H1 (cell line): ENCODE measurements around the gene CAMKMT. TPM values are rescaled to one million over a fixed set of nuclear protein-coding genes. Genes with fewer than 3 reads are reported as not detected.
A peak's percentile ranks its signal among the peaks of the same experiment; 100 is the strongest.

Experiments used
- CTCF ChIA-PET: fragments of 300-600 bp; sonication (Branson Sonifier 250); formaldehyde crosslinking; loops from one replicate; lab custom pipeline; 2021; ENCODE audit not compliant: partially characterized antibody; lab: Charles Lee
- POLR2A ChIA-PET: fragments of 300-600 bp; sonication (Branson Sonifier 250); formaldehyde crosslinking; loops from one replicate; lab custom pipeline; 2021; ENCODE audit warnings: inconsistent platforms; ENCODE audit not compliant: partially characterized antibody; lab: Charles Lee
- DNase-seq, 2 experiments: peaks; one replicate each; pipeline versions ENCODE4 v3.0.0 to v3.0.0-alpha.2; 2010 to 2022; ENCODE audit warnings: low spot score in 2 of 2, low read depth in 1 of 2, mixed read lengths in 1 of 2
- FAIRE-seq: peaks from 2 replicates; lab custom pipeline; 2011; peaks lifted over from hg19 to GRCh38; lab: Jason Lieb, UNC
- H2AFZ ChIP-seq: 2 replicates; pipeline ENCODE4 v1.8.1; 2012; ENCODE audit warnings: low read length, inconsistent platforms
- H2AK5ac ChIP-seq: 2 replicates; pipeline ENCODE4 v1.6.1; 2013; ENCODE audit warnings: low read depth, low read length
- H2BK120ac ChIP-seq: replicated peaks from 2 replicates; pipeline ENCODE3; 2013; ENCODE audit warnings: low read depth, low read length, inconsistent platforms
- H2BK12ac ChIP-seq: 2 replicates; pipeline ENCODE4 v1.6.1; 2013; ENCODE audit warnings: low read depth, low read length
- H2BK15ac ChIP-seq: 2 replicates; pipeline ENCODE4 v1.6.1; 2013; ENCODE audit warnings: low read length
- H2BK20ac ChIP-seq: 2 replicates; pipeline ENCODE4 v1.6.1; 2013; ENCODE audit warnings: low read length
- H2BK5ac ChIP-seq: 2 replicates; pipeline ENCODE4 v1.6.1; 2013; ENCODE audit warnings: low read depth, low read length
- H3K14ac ChIP-seq: 2 replicates; pipeline ENCODE4 v1.6.1; 2013; ENCODE audit warnings: inconsistent platforms; ENCODE audit not compliant: insufficient read length
- H3K18ac ChIP-seq: 2 replicates; pipeline ENCODE4 v1.6.1; 2013; ENCODE audit warnings: low read length; ENCODE audit errors: extremely low read depth
- H3K23ac ChIP-seq: 2 replicates; pipeline ENCODE4 v1.6.1; 2013; ENCODE audit warnings: inconsistent platforms; ENCODE audit not compliant: insufficient read length
- H3K23me2 ChIP-seq: 2 replicates; pipeline ENCODE4 v1.6.1; 2013; ENCODE audit warnings: low read depth, low read length
- H3K27ac ChIP-seq: 2 replicates; pipeline ENCODE4 v1.6.1; 2011; ENCODE audit warnings: low read depth, low read length, inconsistent platforms
- H3K27me3 ChIP-seq, 4 experiments: replicated peaks in 1 of 4; 1 replicate in 1 of 4; 2 replicates in 3 of 4; pipeline versions ENCODE4 v1.6.1 to v1.8.1; 2011 to 2013; ENCODE audit warnings: low read length in 3 of 4, mild to moderate bottlenecking in 3 of 4, inconsistent platforms in 2 of 4, mixed read lengths in 2 of 4, moderate library complexity in 1 of 4; ENCODE audit not compliant: control insufficient read depth in 3 of 4, insufficient read depth in 3 of 4; ENCODE audit errors: extremely low read depth in 1 of 4
- H3K36me3 ChIP-seq, 4 experiments: 2 replicates each; pipeline versions ENCODE4 v1.6.1 to v1.8.1; 2011 to 2013; ENCODE audit warnings: mild to moderate bottlenecking in 4 of 4, low read length in 3 of 4, moderate library complexity in 2 of 4, control low read depth in 1 of 4, inconsistent platforms in 1 of 4; ENCODE audit not compliant: insufficient read depth in 4 of 4, control insufficient read depth in 2 of 4
- H3K4ac ChIP-seq: replicated peaks from 2 replicates; pipeline ENCODE3; 2013; ENCODE audit warnings: low read length, low read depth, mixed read lengths, inconsistent platforms; ENCODE audit not compliant: insufficient read length
- H3K4me1 ChIP-seq, 4 experiments: replicated peaks in 1 of 4; 1 replicate in 1 of 4; 2 replicates in 3 of 4; pipeline versions ENCODE4 v1.6.1 to v1.8.1; 2011 to 2013; ENCODE audit warnings: low read length in 3 of 4, inconsistent platforms in 2 of 4, mixed read lengths in 1 of 4; ENCODE audit not compliant: insufficient read depth in 4 of 4, control insufficient read depth in 3 of 4
- H3K4me2 ChIP-seq, 2 experiments: 2 replicates each; pipeline versions ENCODE4 v1.6.1 to v1.8.1; 2011 to 2013; ENCODE audit warnings: low read depth in 2 of 2, low read length in 2 of 2, control low read depth in 1 of 2, inconsistent platforms in 1 of 2, mild to moderate bottlenecking in 1 of 2; ENCODE audit not compliant: insufficient read depth in 1 of 2
- H3K4me3 ChIP-seq, 4 experiments: fragments of 200-600, 300-600 bp in 1 of 4; sonication (generic), shearing (Covaris generic), sonication (Bioruptor Twin) in 1 of 4; 2 replicates each; pipeline versions ENCODE4 v1.5.1 to v1.8.1; 2011 to 2016; ENCODE audit warnings: low read length in 4 of 4, low read depth in 3 of 4, control low read depth in 2 of 4, inconsistent platforms in 2 of 4, mild to moderate bottlenecking in 2 of 4, mixed read lengths in 1 of 4, moderate library complexity in 1 of 4; ENCODE audit not compliant: insufficient read depth in 2 of 4; ENCODE audit errors: extremely low read depth in 1 of 4
- H3K56ac ChIP-seq: replicated peaks from 2 replicates; pipeline ENCODE3; 2013; ENCODE audit warnings: low read depth, mild to moderate bottlenecking, mixed read lengths, low read length, inconsistent platforms; ENCODE audit not compliant: insufficient read length
- H3K79me1 ChIP-seq: 2 replicates; pipeline ENCODE4 v1.6.1; 2013; ENCODE audit warnings: low read depth, low read length, control low read depth
- H3K79me2 ChIP-seq, 2 experiments: 2 replicates each; pipeline versions ENCODE4 v1.6.1 to v1.8.1; 2012 to 2013; ENCODE audit warnings: low read length in 2 of 2, mild to moderate bottlenecking in 2 of 2, inconsistent platforms in 1 of 2; ENCODE audit not compliant: insufficient read depth in 2 of 2, control insufficient read depth in 1 of 2
- H3K9ac ChIP-seq, 4 experiments: replicated peaks in 1 of 4; 1 replicate in 1 of 4; 2 replicates in 3 of 4; pipeline versions ENCODE4 v1.6.1 to v1.8.1; 2011 to 2013; ENCODE audit warnings: low read depth in 3 of 4, low read length in 3 of 4, control low read depth in 2 of 4, mild to moderate bottlenecking in 2 of 4, moderate library complexity in 2 of 4, inconsistent platforms in 1 of 4; ENCODE audit errors: extremely low read depth in 1 of 4
- H3K9me3 ChIP-seq, 2 experiments: 2 replicates each; pipeline versions ENCODE4 v1.6.1 to v1.8.1; 2012 to 2013; ENCODE audit warnings: mild to moderate bottlenecking in 2 of 2, moderate library complexity in 2 of 2, control low read depth in 1 of 2, inconsistent platforms in 1 of 2, low read depth in 1 of 2, low read length in 1 of 2, mixed read lengths in 1 of 2; ENCODE audit not compliant: insufficient read depth in 2 of 2
- H4K20me1 ChIP-seq, 2 experiments: replicated peaks in 1 of 2; 2 replicates each; pipeline versions ENCODE3 to v1.8.1; 2011 to 2013; ENCODE audit warnings: inconsistent platforms in 2 of 2, low read length in 2 of 2, mild to moderate bottlenecking in 1 of 2; ENCODE audit not compliant: insufficient read depth in 2 of 2, control insufficient read depth in 1 of 2
- H4K5ac ChIP-seq: 2 replicates; pipeline ENCODE4 v1.6.1; 2013; ENCODE audit warnings: low read length, low read depth, mixed read lengths, inconsistent platforms; ENCODE audit not compliant: insufficient read length
- H4K8ac ChIP-seq: 2 replicates; pipeline ENCODE4 v1.8.0; 2013; ENCODE audit warnings: mild to moderate bottlenecking, moderate library complexity, low read length, inconsistent platforms; ENCODE audit not compliant: insufficient read depth; ENCODE audit errors: extremely low read depth
- H4K91ac ChIP-seq: replicated peaks from 2 replicates; pipeline ENCODE3; 2013; ENCODE audit warnings: low read length, mixed read lengths, inconsistent platforms; ENCODE audit not compliant: insufficient read length
- SIN3A ChIP-seq, 2 experiments: IDR thresholded peaks in 1 of 2; conservative IDR thresholded peaks in 1 of 2; 2 replicates each; pipeline ENCODE4 v1.6.1; 2011 to 2012; ENCODE audit warnings: low read length in 2 of 2, improper control_type of control experiment in 1 of 2, low read depth in 1 of 2, mild to moderate bottlenecking in 1 of 2
- WGBS, 2 experiments: shearing (Covaris generic) in 1 of 2; methylation state at CpG; one replicate each; pipeline versions ENCODE4 v1.1.6 to v1.1.7; 2013 to 2015; ENCODE audit warnings: low lambda C conversion rate in 2 of 2, mixed read lengths in 2 of 2, inconsistent platforms in 1 of 2, low coverage in 1 of 2, missing lambda C conversion rate in 1 of 2; ENCODE audit not compliant: insufficient replicate concordance in 2 of 2, insufficient coverage in 1 of 2, insufficient read length in 1 of 2; ENCODE audit errors: extremely low coverage in 1 of 2, missing lambda C conversion rate in 1 of 2; 5-methylcytosine and 5-hydroxymethylcytosine counted together
- polyA plus RNA-seq, 7 experiments: library from polyadenylated mRNA; depleted of rRNA in 3 of 7; stranded (reverse) in 5 of 7; unstranded in 2 of 7; fragments of >200 nt in 5 of 7; fragments of 200-250 nt in 2 of 7; gene quantifications; 1 replicate in 5 of 7; 2 replicates in 1 of 7; 4 replicates in 1 of 7; pipeline versions ENCODE4 v1.2.1 to v1.2.3, GENCODE V29; 2011 to 2013; ENCODE audit warnings: missing spikeins in 2 of 7, mixed read lengths in 2 of 7
- total RNA-seq: library from RNA; stranded (reverse); fragmentation: NEBNext Ultra II Directional; extraction: Animal tissue kit (Norgen Biotek cat#: 25700); gene quantifications from 2 replicates; pipeline ENCODE4 v1.2.1, GENCODE V29; 2021

CAMKMT gene
- total and polyA plus RNA-seq, 2 of the 8 experiments (the other 6 are each of a cell fraction or from before 2014, with no cell fraction given) = 14.7 to 22.4 TPM

- peaks cover 3% of the 10 kb centered on the region; the same call in 1 of the 2 replicates for H3K23me2 ChIP-seq
- H4K91ac ChIP-seq = no peak overlapping the region
- H3K27ac ChIP-seq = peak overlapping the region; percentile 40; the same call in 1 of the 2 replicates
- H3K23ac ChIP-seq = no peak overlapping the region
- no peaks in the 10 kb centered on the region for H3K79me1 ChIP-seq
- peak overlapping the region; percentile 39 to 57 for H3K4me2 ChIP-seq
- H2BK20ac ChIP-seq = no peak overlapping the region
- H3K79me2 ChIP-seq = no peaks in the 10 kb centered on the region
- H3K9me3 ChIP-seq = no peaks in the 10 kb centered on the region
- peak overlapping the region in 1 of 4 experiments; percentile 22; a peak in 1 of 8 replicates for H3K4me3 ChIP-seq
- peak overlapping the region in 1 of 4 experiments; percentile 15; a peak in 1 of 7 replicates for H3K9ac ChIP-seq
- no peak overlapping the region for H2BK5ac ChIP-seq
- no peak overlapping the region for H4K8ac ChIP-seq
- 40% methylated on average over 2 of the region's 2 CpGs; no CpG with 5 or more reads in 1 of the 2 experiments for WGBS, 2 experiments
- no peak overlapping the region for H3K4ac ChIP-seq
- FAIRE-seq (peak; percentile 85), DNase-seq (peak in 1 of 2 experiments; percentile 58)
- no peak overlapping the region for H2AK5ac ChIP-seq
- H2BK120ac ChIP-seq = no peak overlapping the region
- H4K5ac ChIP-seq = peak overlapping the region; percentile 99
- H3K56ac ChIP-seq = no peak overlapping the region
- H3K27me3 ChIP-seq = no peaks in the 10 kb centered on the region
- no peak overlapping the region for H3K14ac ChIP-seq
- H3K4me1 ChIP-seq = peaks cover 2 to 28% (median 17%) of the 10 kb centered on the region in 4 experiments; a peak in 5 of 7 replicates
- H2AFZ ChIP-seq = no peak overlapping the region
- H3K36me3 ChIP-seq = no peaks in the 10 kb centered on the region
- ChIA-PET CTCF (interaction anchor here (0.6 to 2.2 kb wide), 5 partner anchors 17 to 430 kb away, joined by 3 to 7 read pairs (median 3); no protein-coding TSS in a partner anchor), POLR2A (interaction anchor here (0.9 to 1.1 kb wide), 2 partner anchors 24 to 29 kb away, joined by 3 read pairs; no protein-coding TSS in a partner anchor)
- no peak overlapping the region for H2BK12ac ChIP-seq
- H4K20me1 ChIP-seq = no peaks in the 10 kb centered on the region
- no peak overlapping the region for H2BK15ac ChIP-seq
- H3K18ac ChIP-seq = no peak overlapping the region; the same call in 1 of the 2 replicates
- no peak for TF ChIP-seq SIN3A (conservative IDR thresholded peaks at IDR 0.05 in 1 of 2, IDR thresholded peaks at IDR 0.05 in 1 of 2; ENCODE audit: low read depth in 1 of 2, low read length in 2 of 2)
These were observed 182.3 kb downstream of the CAMKMT start for GRCh38 chr2:44543773-44544725.
